Esophagus squamous epithelium (tissue), 5 donors: ENCODE results near the gene PGGT1B. TPM values are rescaled to one million over a fixed set of nuclear protein-coding genes. Genes with fewer than 3 reads are reported as not detected.

Source experiments
- DNase-seq: peaks from one replicate; lab custom pipeline; 2025; lab: John Stamatoyannopoulos, UW
- H3K27ac ChIP-seq, 4 donors: fragments of 200-600 bp; sonication (generic); one replicate each; pipeline ENCODE4 v1.5.1; 2016 to 2019; ENCODE audit warnings: mild to moderate bottlenecking in 1 of 4
- H3K27me3 ChIP-seq, 4 donors: fragments of 200-600 bp; sonication (generic); 1 replicate in 3 of 4; 2 replicates in 1 of 4; pipeline versions ENCODE4 v1.5.1 to v1.6.0; 2017 to 2021; ENCODE audit warnings: antibody characterized with exemption in 1 of 4
- H3K36me3 ChIP-seq, 3 donors: fragments of 200-600 bp; sonication (generic); one replicate each; pipeline ENCODE4 v1.5.1; 2016 to 2019
- H3K4me1 ChIP-seq, 3 donors: fragments of 200-600 bp; sonication (generic); one replicate each; pipeline ENCODE4 v1.5.1; 2017 to 2019
- H3K4me3 ChIP-seq, 4 donors: fragments of 200-600 bp; sonication (generic); 1 replicate in 3 of 4; 2 replicates in 1 of 4; pipeline ENCODE4 v1.5.1; 2016 to 2019; ENCODE audit warnings: mild to moderate bottlenecking in 2 of 4, moderate library complexity in 1 of 4
- H3K9me3 ChIP-seq, 3 donors: fragments of 200-600 bp; sonication (generic); one replicate each; pipeline ENCODE4 v1.5.1; 2016 to 2019
- CTCF ChIP-seq, 6 experiments: fragments of 450-650 bp in 4 of 6; fragments of 200-600 bp in 2 of 6; sonication (generic) in 2 of 6; IDR thresholded peaks; one replicate each; pipeline ENCODE4 v1.5.1; 2016 to 2019; ENCODE audit warnings: antibody characterized with exemption in 6 of 6, mild to moderate bottlenecking in 4 of 6, moderate library complexity in 4 of 6
- POLR2A ChIP-seq, 4 donors: fragments of 450-650 bp; IDR thresholded peaks; one replicate each; pipeline ENCODE4 v1.6.1; 2017; ENCODE audit warnings: antibody characterized with exemption in 4 of 4, mild to moderate bottlenecking in 4 of 4, moderate library complexity in 3 of 4
- WGBS, 2 donors: methylation state at CpG; one replicate each; pipeline ENCODE4 v1.1.5; 2018; 5-methylcytosine and 5-hydroxymethylcytosine counted together
- intact Hi-C: fragments of 100-400 bp; cut with DNase I; formaldehyde crosslinking; loops from one replicate; pipeline ENCODE4 v1.15.0; 2022
- total RNA-seq, 4 donors: library from RNA; depleted of rRNA; stranded (reverse); fragments of >200 nt; gene quantifications; one replicate each; pipeline ENCODE4 v1.1.0, GENCODE V29; 2016
- donor health status: DM: yes; HTN: yes; CAD: no.

The PGGT1B gene
- total RNA-seq, 4 donors from 2014 or later: 11.3 to 15.7 (median 13.6) TPM

GRCh38 chr5:115291397-115291796 is 28.7 kb upstream of the PGGT1B start:
- Histone ChIP-seq H3K4me1 (peaks cover 0 to 17% (median 8%) of the 10 kb centered on the region in 3 donors), H3K27me3 (no peaks in the 10 kb centered on the region), H3K9me3 (no peaks in the 10 kb centered on the region), H3K4me3 (no peak overlapping the region), H3K27ac (no peak overlapping the region), H3K36me3 (no peaks in the 10 kb centered on the region)
- DNase-seq: no peak
- intact Hi-C loops: no loop called here
- TF ChIP-seq CTCF (IDR thresholded peaks at IDR 0.05) (no peak), POLR2A (IDR thresholded peaks at IDR 0.05) (no peak)

GRCh38 chr5:115289104-115289503 is 26.4 kb upstream of the PGGT1B start:
- 74 to 88% methylated on average over 4 of the region's 4 CpGs for WGBS, 2 donors
- DNase-seq: no peak
- intact Hi-C loops: no loop called here

GRCh38 chr5:115284021-115284420 is 21.3 kb upstream of the PGGT1B start:
- intact Hi-C loops: no loop called here
- Histone ChIP-seq H3K9me3 (no peaks in the 10 kb centered on the region), H3K4me3 (no peak overlapping the region), H3K27me3 (no peaks in the 10 kb centered on the region), H3K4me1 (no peaks in the 10 kb centered on the region), H3K36me3 (no peaks in the 10 kb centered on the region), H3K27ac (no peak overlapping the region)
- TF ChIP-seq CTCF (IDR thresholded peaks at IDR 0.05) (no peak), POLR2A (IDR thresholded peaks at IDR 0.05) (no peak)
- DNase-seq: no peak
- WGBS, 2 donors: 85 to 90% methylated on average over 1 of the region's 1 CpG

More at GRCh38 chr5:115289104-115289503, 26.4 kb upstream of the PGGT1B start:
- H3K27me3 ChIP-seq: no peaks in the 10 kb centered on the region
- TF ChIP-seq POLR2A (IDR thresholded peaks at IDR 0.05): no peak
- no peak for TF ChIP-seq CTCF (IDR thresholded peaks at IDR 0.05)
- H3K27ac ChIP-seq: no peak overlapping the region
- H3K9me3 ChIP-seq: no peaks in the 10 kb centered on the region
- H3K4me3 ChIP-seq: no peak overlapping the region
- H3K36me3 ChIP-seq: no peaks in the 10 kb centered on the region
- no peaks in the 10 kb centered on the region for H3K4me1 ChIP-seq

DNA sequence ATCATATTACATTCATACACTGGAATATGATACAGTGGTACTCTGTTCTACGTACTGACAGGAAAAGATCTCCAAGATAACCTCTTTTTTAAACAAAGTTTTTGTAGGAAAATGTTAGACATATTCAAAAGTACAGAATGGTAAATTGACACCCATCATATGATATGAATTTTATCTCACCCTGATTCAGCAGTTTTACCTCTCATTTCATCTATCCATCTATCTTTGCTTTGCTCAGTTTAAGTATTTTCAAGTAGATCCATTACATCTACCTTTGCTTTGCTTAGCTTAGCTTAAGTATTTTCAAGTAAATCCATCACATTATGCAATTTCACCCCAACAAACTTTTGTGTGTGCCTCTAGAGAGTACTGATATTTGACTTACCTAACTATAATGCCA is 19.5 kb upstream of the PGGT1B start:
- Histone ChIP-seq H3K27me3 (no peaks in the 10 kb centered on the region), H3K9me3 (no peaks in the 10 kb centered on the region), H3K36me3 (no peaks in the 10 kb centered on the region), H3K27ac (no peak overlapping the region), H3K4me1 (no peaks in the 10 kb centered on the region), H3K4me3 (no peak overlapping the region)
- TF ChIP-seq CTCF (IDR thresholded peaks at IDR 0.05): no peak
- no peak for TF ChIP-seq POLR2A (IDR thresholded peaks at IDR 0.05)
- 91 to 92% methylated on average over 1 of the region's 1 CpG for WGBS, 2 donors
- intact Hi-C loops: no loop called here
- DNase-seq: no peak

- peaks cover 0 to 45% (median 0%) of the 10 kb centered on the region in 3 donors for H3K36me3 ChIP-seq
- 76 to 83% methylated on average over 3 of the region's 3 CpGs for WGBS, 2 donors
- intact Hi-C loops: no loop called here
Observed at GRCh38 chr5:115274584-115274983, 11.9 kb upstream of the PGGT1B start.

More at GRCh38 chr5:115274584-115274983, 11.9 kb upstream of the PGGT1B start:
- TF ChIP-seq POLR2A (IDR thresholded peaks at IDR 0.05) (no peak), CTCF (IDR thresholded peaks at IDR 0.05) (no peak)
- Histone ChIP-seq H3K9me3 (no peaks in the 10 kb centered on the region), H3K4me3 (no peak overlapping the region), H3K27ac (no peak overlapping the region), H3K27me3 (no peaks in the 10 kb centered on the region), H3K4me1 (no peaks in the 10 kb centered on the region)
- DNase-seq: no peak
